M059J (cell line): ENCODE measurements around the gene SND1. TPM values are rescaled to one million over a fixed set of nuclear protein-coding genes. Genes with fewer than 3 reads are reported as not detected.

ENCODE experiments used
- DNase-seq: peaks from one replicate; pipeline ENCODE4 v3.0.0-alpha.2; 2012; ENCODE audit warnings: low read depth
- total RNA-seq: library from RNA; depleted of rRNA; stranded (reverse); fragments of >200 nt; shearing (Covaris generic); gene quantifications from 2 replicates; pipeline ENCODE4 v1.2.3, GENCODE V29; 2014

SND1 gene
- total RNA-seq, 1 experiment from 2014 or later = 171 TPM

GRCh38 chr7:128037880-128038619, 386.1 kb downstream of the SND1 start:
- no peak for DNase-seq

DNA sequence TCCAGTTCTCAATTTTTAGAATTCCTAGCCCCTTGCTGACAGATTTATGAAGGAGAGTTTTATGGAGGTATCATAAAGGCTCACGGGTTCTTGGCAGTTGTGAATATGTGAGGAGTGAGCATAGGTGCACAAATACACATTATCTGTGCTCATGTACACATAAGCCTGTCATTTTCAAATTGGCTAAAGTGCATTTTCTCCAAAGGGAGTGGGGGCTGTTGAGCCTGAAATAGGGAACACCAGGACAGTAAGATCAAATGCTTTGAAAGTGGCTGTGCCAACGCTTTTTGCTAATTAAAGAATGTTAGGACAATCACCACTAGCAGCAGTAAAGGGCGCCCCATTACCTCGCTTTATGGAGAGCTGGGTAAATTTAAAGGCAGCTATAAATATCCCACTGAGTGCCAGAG, 387.6 kb downstream of the SND1 start:
- no peak for DNase-seq

DNA sequence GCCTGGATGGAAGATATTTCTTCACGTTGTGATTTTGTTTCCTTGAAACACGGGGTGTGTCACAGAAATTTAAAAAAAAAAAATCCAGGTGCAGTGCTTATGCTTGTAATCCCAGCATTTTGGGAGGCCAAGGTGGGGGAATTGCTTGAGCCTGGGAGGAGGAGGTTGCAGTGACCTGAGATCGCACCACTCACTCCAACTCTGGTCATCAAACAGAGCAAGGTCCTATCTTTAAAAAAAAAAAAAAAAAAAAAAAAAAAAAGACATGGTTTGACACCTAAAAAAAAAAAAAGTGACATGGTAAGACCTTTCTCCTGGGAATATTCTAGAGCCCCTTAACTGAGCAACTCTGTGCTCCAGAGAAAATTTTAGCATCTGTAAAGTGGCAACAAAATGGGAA, 388.2 kb downstream of the SND1 start:
- DNase-seq = no peak

- DNase-seq = peak; percentile 85
These were observed 389.2 kb downstream of the SND1 start for GRCh38 chr7:128041203-128041602.

GRCh38 chr7:128042012-128042411, 390.0 kb downstream of the SND1 start:
- no peak for DNase-seq

DNA sequence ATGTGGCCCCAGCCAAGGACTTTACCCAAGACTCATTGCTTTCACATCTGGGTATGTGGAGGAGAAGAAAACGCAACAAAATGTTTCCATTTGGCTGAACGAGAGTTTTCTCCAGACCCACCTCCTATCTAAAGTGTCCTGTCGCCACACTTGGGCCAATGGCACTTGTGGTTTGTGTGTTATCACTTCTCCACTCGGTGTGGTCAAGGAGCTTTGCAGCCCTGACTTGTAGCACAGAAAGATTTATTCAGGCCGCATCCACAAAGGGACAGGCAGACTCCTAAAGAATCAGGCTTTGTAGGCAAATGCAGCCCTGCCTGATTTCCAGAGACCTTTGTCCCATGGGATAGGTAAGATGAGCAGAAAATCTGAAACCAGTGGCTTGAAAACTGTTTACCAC, 392.1 kb downstream of the SND1 start:
- DNase-seq = no peak

DNA sequence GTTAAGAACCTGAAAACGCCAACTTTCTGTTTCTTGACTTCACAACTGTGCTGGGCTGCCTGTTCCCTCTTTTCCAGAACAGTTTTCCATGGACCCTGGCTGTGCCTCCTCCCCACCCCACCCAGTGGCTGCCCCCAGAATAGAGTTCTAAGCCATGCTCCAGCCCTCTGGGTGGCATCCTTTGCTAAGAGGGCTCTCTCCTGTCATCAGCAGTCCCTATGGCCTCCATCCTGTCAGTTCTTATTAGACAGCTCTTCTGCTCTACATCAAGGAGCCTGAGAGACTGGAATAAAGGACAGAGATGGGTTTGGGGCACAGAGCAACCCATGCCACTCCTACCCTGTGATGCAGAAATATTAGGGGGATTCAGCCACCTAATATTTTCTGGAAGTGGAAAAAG, 393.2 kb downstream of the SND1 start:
- no peak for DNase-seq

- peak; percentile 74 for DNase-seq
These were observed 393.8 kb downstream of the SND1 start for GRCh38 chr7:128045766-128046165.

DNA sequence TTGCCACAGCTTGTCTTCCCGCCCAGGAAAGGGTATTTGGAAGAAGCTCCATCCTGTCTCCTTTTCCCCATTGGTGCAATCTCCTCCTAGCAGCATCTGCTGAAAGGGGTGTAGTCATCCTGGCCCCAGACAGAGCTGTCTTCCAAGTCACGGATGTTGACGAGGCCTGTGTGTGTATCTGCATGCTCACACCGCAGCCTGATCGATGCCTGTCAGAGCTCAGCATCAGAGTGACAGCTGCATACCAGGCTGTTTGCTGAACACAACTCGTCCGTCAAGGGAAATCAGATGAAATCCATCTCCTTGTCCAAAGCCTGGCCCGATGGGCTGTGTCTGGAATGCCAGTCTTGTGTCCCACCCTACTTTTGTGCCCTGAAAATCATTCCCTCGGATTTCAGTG, 400.4 kb downstream of the SND1 start:
- no peak for DNase-seq

DNA sequence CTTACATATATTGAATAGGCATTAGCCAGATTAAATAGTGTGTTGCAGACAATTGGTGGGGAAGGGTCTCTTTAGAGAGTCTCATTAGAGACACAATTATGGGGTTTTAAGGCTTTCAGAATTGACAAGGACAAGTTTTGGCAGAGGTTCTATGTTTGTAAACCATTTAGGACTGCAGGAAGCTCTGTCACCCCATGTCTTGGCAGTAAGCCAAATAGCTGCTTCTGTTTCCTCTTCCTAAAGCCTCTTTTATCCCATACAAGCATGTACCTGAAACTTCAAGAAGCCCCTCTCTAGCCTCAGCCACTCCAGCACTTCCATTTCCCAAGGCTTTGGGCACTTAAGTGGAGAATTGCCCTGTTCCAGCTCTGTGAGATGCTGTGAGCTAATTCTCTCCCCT, 401.0 kb downstream of the SND1 start:
- DNase-seq = peak; percentile 57

DNA sequence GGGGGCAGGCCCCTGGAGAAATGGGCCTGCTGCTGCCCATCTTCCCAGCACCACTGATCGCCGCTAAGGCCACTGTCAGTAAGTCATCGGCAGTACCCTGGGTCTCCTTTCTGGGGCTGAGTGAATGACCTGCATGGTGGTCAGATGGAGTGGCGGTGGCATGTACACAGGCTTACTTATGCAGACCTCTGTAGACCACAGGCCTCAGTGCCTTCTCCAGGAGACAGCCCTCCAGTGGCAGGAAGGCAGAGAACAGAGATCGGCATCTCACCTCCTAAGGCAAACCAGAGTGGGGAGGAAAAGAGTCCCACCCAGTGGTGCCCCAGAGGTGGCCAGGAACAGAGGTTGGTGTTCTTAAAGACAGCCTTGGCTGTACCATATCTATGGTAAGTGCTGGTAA, 402.0 kb downstream of the SND1 start:
- no peak for DNase-seq

DNA sequence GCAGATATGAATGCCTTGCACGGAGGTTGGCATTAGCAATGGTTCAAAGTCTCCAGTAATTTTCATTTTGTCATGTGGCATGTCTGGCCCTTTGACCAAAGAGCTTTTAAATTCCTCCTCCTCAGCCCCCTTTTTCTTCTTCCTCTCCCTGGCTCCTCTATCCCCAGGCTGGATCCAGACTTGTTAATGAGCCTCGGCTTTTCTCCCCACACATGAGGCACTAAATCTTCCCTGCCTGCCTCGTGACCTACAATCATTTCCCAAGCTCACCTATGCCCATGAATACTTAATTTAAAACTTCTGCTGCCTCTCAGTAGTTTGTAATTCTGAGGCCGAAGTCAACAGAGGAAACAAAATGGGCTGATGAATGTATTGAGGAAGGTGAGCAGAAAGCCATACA, 402.5 kb downstream of the SND1 start:
- DNase-seq = no peak

DNA sequence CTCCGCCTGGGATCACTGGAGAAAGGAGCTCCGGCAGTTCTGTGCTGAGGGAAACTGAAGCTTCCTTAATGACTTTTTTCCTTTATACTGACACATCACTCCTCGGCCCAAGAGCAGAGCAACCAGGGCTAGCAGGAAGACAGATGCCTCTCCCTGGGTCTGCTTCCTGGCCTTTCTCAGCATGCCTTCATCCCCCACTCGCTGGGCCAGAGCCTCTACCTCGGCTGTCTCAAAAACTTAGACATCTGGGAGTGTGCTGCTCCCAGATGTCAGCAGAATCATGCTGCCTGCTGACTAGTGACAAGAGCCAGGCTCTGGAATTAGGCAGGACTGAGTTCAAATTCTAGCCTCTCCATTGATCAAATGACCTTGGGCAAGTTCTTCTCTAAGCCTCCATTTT, 403.6 kb downstream of the SND1 start:
- no peak for DNase-seq

GRCh38 chr7:128056901-128057300, 404.9 kb downstream of the SND1 start:
- DNase-seq = peak; percentile 71

DNA sequence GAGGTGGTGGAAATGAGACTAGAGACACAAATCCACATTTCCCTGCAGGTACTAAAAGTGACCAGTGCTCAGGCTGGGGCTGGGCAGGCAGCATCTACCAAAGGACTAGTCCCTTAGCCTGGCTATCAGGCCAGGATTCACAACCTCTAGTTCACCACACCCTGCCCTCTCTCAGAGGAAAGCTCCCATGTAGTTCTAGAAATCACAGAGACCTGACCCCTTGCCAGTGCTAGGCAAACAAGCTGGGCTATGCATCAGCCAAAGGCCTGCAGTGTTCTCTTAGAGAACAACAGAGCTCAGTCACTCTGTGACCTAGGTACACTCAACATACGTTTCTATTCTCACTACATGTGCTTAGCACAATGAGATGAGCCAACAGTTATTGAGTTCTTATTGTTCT, 405.9 kb downstream of the SND1 start:
- no peak for DNase-seq

- DNase-seq = no peak
These were observed 407.4 kb downstream of the SND1 start for GRCh38 chr7:128059143-128059988.

DNA sequence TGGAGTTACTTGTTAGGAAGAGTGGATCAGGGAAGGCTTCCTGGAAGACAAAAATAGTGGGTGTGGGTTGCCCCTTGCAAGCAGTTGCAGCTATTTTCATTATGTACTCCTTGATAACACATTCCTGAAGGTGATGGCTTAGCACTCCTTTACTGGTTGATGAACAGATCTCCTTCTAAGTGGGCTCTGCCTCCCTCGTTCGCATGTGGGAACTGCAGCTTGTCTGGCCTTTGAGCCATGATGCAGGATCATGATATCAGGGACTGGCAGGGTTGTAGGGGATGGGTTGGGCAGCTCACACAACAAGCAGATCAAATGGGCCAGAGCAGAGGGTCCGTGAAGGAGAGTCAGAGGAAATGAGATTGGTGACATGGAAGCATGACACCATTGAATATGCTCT, 408.0 kb downstream of the SND1 start:
- no peak for DNase-seq

- DNase-seq = no peak
These were observed 411.1 kb downstream of the SND1 start for GRCh38 chr7:128063088-128063487.

DNA sequence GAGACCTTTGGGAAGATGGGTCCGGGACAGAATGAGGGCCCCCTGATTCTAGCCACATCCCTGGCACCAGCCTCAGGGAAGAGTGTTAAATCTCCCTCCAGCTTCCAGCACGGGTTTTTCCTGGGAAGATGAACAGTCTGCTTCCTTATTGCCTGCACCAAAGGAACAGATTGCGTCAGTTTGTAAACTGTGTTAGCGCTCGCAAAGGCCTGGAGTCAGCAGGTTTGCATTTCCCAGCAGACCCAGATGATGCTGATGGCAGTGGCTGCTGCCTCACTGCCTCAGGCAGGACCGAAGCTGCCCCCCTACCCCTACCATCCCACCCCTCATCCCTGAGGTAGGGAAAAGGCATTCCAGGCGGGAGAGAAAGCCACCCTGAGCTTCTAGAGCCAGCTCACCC, 413.9 kb downstream of the SND1 start:
- no peak for DNase-seq

DNA sequence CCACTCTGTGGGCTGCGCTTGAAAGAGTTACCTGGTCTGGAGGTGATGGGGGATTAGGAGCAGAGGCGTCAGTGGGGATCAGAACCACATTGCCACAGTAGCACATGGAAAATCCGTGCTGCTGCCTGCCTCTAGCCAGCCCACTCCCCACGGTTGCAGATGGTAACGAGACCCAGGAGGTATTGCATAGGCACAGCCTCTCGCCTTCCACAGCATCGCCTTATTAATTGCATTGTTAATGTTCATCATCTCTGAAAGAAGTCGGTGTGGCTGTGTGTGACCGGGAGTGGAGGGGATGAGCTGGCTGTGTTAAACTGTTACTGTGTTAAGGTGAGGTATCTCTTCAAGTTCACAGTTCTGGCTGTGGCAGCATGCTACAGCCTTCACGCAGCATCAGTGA, 414.4 kb downstream of the SND1 start:
- no peak for DNase-seq

GRCh38 chr7:128066858-128067257, 414.9 kb downstream of the SND1 start:
- DNase-seq = no peak

DNA sequence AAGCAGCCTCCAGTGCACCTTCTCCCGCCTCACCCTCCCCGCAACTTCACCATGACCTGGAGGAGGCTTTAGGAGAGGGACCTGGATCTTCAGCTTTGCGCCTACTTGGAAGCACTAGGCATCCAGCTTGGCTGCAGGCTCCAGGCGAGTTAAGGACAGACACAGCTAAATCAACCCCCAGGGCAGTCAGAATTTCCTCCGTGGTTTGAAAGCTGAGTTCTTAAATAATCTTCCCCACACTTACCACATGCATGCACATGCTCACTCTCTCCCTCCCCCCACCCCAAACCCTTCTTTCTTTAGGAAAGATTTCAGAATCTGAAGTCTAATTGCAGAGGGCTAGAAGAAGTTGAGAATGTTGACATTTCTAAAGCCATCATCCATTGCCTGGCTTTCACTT, 416.0 kb downstream of the SND1 start:
- DNase-seq = peak; percentile 27

- DNase-seq = no peak
These were observed 416.8 kb downstream of the SND1 start for GRCh38 chr7:128068785-128069184.
